Bronchial epithelial cell (primary cell): ENCODE data around the gene CADM1. TPM values are rescaled to one million over a fixed set of nuclear protein-coding genes. Genes with fewer than 3 reads are reported as not detected.

Experiments
- DNase-seq: peaks from one replicate; pipeline ENCODE4 v3.0.0-alpha.2; 2010; ENCODE audit warnings: low read depth
- FAIRE-seq: peaks from 2 replicates; lab custom pipeline; 2011; peaks lifted over from hg19 to GRCh38; lab: Jason Lieb, UNC
- H3K27me3 ChIP-seq: 2 replicates; pipeline ENCODE4 v1.5.1; 2011; ENCODE audit warnings: low read length; ENCODE audit not compliant: control insufficient read depth, insufficient read depth
- H3K36me3 ChIP-seq: 2 replicates; pipeline ENCODE4 v1.5.1; 2011; ENCODE audit warnings: low read length; ENCODE audit not compliant: control insufficient read depth, insufficient read depth
- H3K4me3 ChIP-seq: 2 replicates; pipeline ENCODE4 v1.5.1; 2011; ENCODE audit warnings: mild to moderate bottlenecking, low read depth, low read length, control low read depth
- CTCF ChIP-seq: IDR thresholded peaks from 2 replicates; pipeline ENCODE4 v1.5.1; 2011; ENCODE audit warnings: mild to moderate bottlenecking, moderate library complexity, low read length, control low read depth, inconsistent platforms; ENCODE audit not compliant: insufficient read depth, severe bottlenecking
- total RNA-seq: library from RNA; depleted of rRNA; stranded (reverse); fragments of >200 nt; gene quantifications from 2 replicates; pipeline ENCODE4 v1.2.1, GENCODE V29; 2014

The CADM1 gene
- total RNA-seq, 1 donor from 2014 or later, result 1.6 TPM

- no peak for FAIRE-seq
- DNase-seq, result no peak
- Histone ChIP-seq H3K36me3 (no peaks in the 10 kb centered on the region), H3K27me3 (no peaks in the 10 kb centered on the region), H3K4me3 (no peak overlapping the region)
- TF ChIP-seq CTCF, result no peak
Measured at GRCh38 chr11:115303929-115304531, 200.2 kb downstream of the CADM1 start.

- no peak for FAIRE-seq
- no peak for DNase-seq
- H3K4me3 ChIP-seq, result no peak overlapping the region
- no peaks in the 10 kb centered on the region for H3K36me3 ChIP-seq
- no peaks in the 10 kb centered on the region for H3K27me3 ChIP-seq
- TF ChIP-seq CTCF, result no peak
Measured at GRCh38 chr11:115302946-115303703, 201.1 kb downstream of the CADM1 start.

GRCh38 chr11:115300660-115301428 is 203.4 kb downstream of the CADM1 start:
- DNase-seq (peak; percentile 30), FAIRE-seq (no peak)
- Histone ChIP-seq H3K36me3 (no peaks in the 10 kb centered on the region), H3K4me3 (no peak overlapping the region), H3K27me3 (no peaks in the 10 kb centered on the region)
- TF ChIP-seq CTCF, result no peak

- Histone ChIP-seq H3K36me3 (no peaks in the 10 kb centered on the region), H3K27me3 (no peaks in the 10 kb centered on the region), H3K4me3 (no peak overlapping the region)
- no peak for TF ChIP-seq CTCF
- FAIRE-seq (no peak), DNase-seq (no peak)
Measured at GRCh38 chr11:115298300-115299012, 205.8 kb downstream of the CADM1 start.

GRCh38 chr11:115297330-115297729 is 206.9 kb downstream of the CADM1 start:
- FAIRE-seq, result no peak
- no peak overlapping the region for H3K4me3 ChIP-seq
- no peaks in the 10 kb centered on the region for H3K36me3 ChIP-seq
- no peaks in the 10 kb centered on the region for H3K27me3 ChIP-seq
- DNase-seq, result no peak
- no peak for TF ChIP-seq CTCF
